Measurements from ENCODE around the gene CTRB1.
"Not testable (repeated sequence)": the region's sequence is repeated elsewhere in the genome, so short reads cannot be mapped to it uniquely, and the experiment has no call there.

CTRB1 gene

DNA sequence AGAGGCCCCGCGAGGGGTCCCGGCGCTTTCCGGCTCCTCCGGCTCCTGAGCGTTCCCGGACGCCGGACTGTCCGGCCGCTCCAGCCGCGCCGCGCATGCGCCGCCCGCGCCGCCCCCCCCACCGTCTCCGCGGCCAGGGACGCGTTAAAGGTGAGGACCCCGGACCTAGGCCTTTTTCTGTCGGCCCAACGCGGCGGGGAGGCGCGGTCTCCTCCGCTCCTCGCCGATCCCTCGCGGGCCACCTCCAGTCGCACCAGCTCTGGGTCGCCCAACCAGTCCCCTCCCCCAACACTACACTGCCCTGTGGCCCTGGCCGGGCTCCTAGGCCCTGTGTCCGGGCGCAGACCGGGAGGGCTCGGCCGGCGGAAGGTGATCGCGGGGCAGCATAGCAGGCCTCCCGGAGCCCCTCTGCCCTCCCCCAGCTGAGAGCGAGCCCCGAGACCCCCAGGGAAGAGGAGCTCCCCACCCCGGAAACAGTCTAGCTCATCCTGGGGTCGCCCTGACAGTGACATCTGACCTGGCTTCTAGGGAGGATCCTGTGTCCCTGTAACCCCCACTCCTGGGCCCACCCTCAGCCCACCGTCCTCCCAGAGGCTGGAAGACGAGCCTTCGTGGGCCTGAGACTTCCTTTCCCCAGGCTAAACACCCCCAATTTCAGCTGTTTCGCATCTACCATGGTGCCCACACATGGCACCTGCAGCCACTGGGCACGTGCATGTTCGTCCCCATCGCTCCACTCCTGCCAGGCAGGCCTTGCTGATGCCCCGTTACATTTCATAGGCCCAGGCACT, 47.3 kb downstream of the CTRB1 start:
- in situ Hi-C loops (cut with HindIII; ENCODE audit: low sequenced_read_pairs): no loop called here

DNA sequence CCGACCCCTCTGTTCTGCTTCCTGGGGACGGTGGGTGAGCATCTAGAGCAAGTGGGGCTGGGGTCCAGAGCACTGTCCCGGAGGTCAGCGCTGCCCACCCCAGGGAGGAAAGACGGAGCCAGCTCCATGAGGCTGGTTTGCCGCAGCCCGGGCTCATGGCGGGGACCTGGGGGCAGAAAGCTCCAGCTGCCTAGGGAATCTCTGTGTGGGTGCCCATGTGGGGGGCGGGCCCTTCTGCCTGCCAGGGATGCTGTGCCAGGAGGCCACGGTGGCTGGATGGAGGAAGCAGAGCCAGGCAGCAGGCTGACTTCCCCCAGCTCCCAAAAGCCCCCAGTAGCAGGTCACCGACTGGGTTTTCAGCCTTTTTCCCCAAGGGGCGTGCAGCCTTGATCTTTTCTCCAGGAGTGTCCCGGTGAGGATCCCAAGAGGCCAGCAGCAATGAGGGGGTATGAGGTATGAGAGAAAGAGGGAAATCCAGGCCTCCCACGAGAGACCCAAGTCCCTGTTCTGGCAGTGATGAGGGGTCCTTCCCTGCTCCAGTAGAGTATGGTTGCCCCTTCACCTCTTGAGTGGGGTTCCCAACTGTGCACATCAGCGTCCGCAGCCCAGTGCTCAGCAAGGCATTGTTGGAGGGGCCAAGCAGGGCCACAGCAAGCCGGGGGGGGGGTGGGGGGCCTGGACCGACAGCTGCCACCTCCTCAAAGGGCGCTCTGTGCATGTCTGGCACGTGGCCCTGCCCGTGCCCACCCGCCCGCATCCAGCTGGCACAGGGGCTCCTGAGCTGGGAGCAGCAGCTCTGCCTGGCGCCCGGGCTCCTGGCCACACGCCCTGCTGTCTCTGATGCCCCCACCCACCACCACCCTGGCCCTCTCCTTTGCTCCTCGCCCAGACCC, 48.2 kb downstream of the CTRB1 start:
- in situ Hi-C loops (cut with HindIII; ENCODE audit: low sequenced_read_pairs): no loop called here

DNA sequence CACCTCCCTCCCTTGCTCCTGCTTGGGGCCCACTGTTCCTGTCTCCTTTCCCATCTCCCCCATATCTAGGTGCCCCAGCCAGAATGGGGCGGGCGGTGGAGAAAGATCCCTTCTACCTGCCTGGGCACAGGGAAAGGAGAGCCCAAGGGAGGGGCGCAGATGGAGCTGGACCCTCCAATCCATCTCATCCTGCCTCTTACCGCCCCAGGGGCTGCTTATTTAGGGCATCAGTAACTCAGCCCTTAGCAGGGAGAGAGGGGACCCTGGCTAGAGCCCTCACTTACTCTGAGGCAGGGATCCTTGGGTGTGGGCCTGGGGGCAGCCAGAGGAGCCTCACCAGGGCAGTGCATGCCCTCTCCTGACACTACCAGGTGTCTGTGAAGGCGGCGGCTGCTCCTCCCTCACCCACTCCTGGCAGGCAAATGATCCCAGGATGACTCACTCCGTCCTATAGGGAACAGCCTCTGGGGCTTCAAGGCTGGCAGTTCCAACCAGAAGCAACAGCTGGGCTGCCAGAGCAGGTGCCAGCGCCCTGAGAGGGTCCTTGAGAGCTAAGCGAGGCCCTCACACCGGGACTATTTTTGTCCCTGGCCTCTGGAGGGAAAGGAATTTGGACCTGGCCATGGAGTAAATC, 49.0 kb downstream of the CTRB1 start:
- in situ Hi-C loops (cut with HindIII; ENCODE audit: low sequenced_read_pairs): no loop called here

DNA sequence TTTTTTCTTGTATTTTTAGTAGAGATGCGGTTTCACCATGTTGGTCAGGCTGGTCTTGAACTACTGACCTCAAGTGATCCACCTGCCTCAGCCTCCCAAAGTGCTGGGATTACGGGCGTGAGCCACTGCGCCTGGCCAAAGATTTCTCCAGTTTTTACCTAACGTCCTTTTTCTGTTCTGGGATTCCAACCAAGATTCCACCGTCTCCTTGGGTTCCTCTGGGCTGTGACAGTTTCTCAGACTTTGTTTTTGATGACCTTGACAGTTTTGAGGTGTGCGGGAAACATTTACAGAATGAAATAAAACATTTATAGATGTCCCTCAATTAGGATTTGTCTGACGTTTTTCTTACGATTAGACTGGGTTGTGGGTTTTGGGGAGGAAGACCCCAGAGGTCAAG, 50.6 kb downstream of the CTRB1 start:
- in situ Hi-C loops (cut with HindIII; ENCODE audit: low sequenced_read_pairs): not testable (repeated sequence)

DNA sequence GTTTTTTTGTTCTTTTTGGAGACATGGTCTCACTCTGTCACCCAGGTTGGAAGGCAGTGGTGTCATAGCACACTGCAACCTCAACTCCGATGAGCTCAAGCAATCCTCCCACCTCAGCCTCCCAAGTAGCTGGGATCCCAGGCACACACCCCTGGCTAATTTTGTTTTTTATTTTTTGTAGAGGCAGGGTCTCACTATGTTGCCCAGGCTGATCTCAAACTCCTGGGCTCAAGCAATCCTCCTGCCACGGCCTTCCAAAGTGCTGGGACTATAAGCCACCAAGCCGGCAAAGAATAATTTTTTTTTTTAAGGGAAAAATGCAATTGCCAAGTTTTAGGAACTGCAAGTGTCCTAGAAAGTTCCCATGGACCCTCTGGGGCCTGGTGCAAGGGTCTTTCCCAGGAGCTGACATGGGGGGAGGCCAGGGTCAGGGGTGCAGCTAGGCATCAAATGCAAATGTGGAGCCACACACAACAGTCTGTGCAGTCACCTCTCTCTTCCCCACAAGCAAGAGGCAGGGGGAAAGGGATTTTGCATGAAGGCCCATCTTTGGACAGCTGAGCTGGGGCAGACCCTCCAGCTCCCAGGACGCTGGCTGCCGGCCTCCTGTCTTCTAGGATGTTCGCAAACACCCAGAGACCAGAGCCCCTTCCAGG, 52.8 kb downstream of the CTRB1 start:
- in situ Hi-C loops (cut with HindIII; ENCODE audit: low sequenced_read_pairs): no loop called here

DNA sequence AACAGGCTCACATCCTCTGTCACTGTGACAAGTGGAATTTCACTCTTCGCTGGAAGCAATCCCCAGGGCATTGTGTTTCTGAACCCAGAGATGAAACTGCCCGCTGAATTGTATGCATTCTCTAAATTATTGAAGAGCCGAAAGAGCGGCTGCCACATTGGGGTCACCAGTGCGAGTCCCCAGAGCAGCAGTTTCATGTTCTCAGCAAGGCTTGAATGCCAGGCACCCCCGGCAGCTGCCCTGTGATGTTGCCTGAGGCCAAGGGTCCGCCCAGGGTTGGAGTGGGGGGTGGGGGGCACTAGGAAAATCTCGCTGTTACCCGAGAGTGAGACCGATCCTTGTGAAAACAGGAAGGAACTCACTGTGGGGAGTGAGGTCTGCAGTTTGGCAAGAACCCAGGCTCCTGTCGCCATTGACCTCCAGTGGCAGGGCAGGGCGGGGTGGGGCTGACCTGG, 53.3 kb downstream of the CTRB1 start:
- in situ Hi-C loops (cut with HindIII; ENCODE audit: low sequenced_read_pairs): no loop called here

DNA sequence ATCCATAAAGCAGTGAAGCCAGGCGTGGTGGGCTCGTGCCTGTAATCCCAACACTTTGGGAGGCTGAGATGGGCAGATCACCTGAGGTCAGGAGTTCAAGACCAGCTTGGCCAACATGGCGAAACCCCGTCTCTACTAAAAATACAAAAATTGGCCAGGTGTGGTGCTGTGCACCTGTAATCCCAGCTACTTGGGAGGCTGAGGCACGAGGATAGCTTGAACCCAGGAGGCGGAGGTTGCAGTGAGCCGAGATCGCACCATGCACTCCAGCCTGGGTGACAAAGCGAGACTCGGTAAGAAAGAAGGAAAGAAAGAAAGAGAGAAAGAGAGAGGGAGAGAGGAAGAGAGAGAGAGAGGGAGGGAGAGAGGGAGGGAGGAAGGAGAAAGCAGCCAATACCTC, 53.8 kb downstream of the CTRB1 start:
- in situ Hi-C loops (cut with HindIII; ENCODE audit: low sequenced_read_pairs): not testable (repeated sequence)

DNA sequence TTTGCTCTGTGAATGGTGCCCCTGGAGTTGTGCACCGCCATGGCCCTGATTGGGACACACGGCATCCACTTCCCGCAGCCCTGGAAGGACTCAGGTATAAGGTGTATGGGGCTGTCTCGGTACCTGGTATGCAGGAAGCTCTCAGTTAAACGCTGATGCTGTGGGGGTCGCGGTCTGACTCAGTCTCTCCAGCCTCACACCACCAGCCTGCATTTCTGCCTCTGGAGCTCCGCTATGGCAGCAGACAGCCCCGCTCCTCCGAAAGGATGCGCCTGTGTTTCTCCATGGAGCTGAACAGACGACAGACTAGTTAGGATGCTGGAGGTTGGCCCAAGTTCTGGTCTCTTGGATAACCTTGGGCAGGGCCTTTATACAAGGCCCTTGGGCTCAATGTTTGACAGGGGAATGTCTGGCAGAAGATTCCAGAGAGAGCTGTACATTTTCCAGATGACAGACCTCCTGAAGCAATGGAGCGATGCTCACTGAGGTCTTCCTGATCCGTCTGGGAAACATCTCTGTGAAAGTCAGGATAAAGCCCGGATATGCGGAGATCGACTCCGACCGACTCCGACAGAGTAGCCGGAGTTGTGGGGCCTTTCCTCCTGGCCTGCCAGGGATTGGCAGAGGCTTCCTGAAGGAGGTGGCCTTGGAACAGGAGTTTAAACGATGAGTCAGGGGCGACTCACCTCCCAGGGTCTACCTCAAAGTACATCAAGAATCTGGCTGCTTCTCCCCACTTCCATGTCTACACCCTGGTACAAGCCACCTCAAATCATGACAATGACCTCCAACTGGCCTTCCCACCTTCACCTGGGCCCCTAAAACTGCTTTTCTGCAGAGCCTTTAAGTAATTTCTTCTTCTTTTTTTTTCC, 54.5 kb downstream of the CTRB1 start:
- in situ Hi-C loops (cut with HindIII; ENCODE audit: low sequenced_read_pairs): no loop called here

Measured in DLD1 (cell line).